Lower lobe of right lung (tissue), 2 donors: ENCODE data around the gene FFAR2. TPM values are rescaled to one million over a fixed set of nuclear protein-coding genes. Genes with fewer than 3 reads are reported as not detected.

Experiments used
- ATAC-seq, 2 donors: fragments of 200-7000 bp; cut with Tn5 transposase; one replicate each; pipeline ENCODE4 v1.9.1; 2020 to 2022; ENCODE audit warnings: mild to moderate bottlenecking in 2 of 2, moderate library complexity in 2 of 2
- DNase-seq: peaks from one replicate; pipeline ENCODE4 v3.0.0-alpha.2; 2020
- H3K27ac ChIP-seq: fragments of 200-600 bp; one replicate; pipeline ENCODE4 v1.8.0; 2022
- H3K27me3 ChIP-seq: fragments of 200-600 bp; one replicate; pipeline ENCODE4 v1.8.0; 2022; ENCODE audit warnings: low read depth
- H3K36me3 ChIP-seq: fragments of 200-600 bp; one replicate; pipeline ENCODE4 v1.8.0; 2022; ENCODE audit warnings: mild to moderate bottlenecking
- H3K4me1 ChIP-seq: fragments of 200-600 bp; one replicate; pipeline ENCODE4 v1.8.0; 2022
- H3K4me3 ChIP-seq: fragments of 200-600 bp; one replicate; pipeline ENCODE4 v1.8.0; 2022; ENCODE audit warnings: mild to moderate bottlenecking
- H3K9me3 ChIP-seq: fragments of 200-600 bp; one replicate; pipeline ENCODE4 v1.8.0; 2022
- CTCF ChIP-seq: fragments of 200-600 bp; IDR thresholded peaks from one replicate; pipeline ENCODE4 v1.8.0; 2022; ENCODE audit warnings: antibody characterized with exemption, mild to moderate bottlenecking
- intact Hi-C: fragments of 100-400 bp; cut with DNase I; formaldehyde crosslinking; loops from one replicate; pipeline ENCODE4 v1.11.0; 2022
- total RNA-seq: library from RNA; stranded (reverse); fragmentation: NEBNext Ultra II Directional; extraction: Animal tissue kit (Norgen Biotek cat#: 25700); gene quantifications from one replicate; pipeline ENCODE4 v1.2.1, GENCODE V29; 2021
- donor health status: DM: no; HTN: yes; CAD: no; lungs with severe emphysema.

The FFAR2 gene
- total RNA-seq, 1 donor from 2014 or later, result 4.7 TPM

GRCh38 chr19:35429698-35430408 is 18.2 kb upstream of the FFAR2 start:
- ATAC-seq (no peak), DNase-seq (no peak)
- TF ChIP-seq CTCF, result no peak
- H3K4me3 ChIP-seq, result no peak overlapping the region
- no peaks in the 10 kb centered on the region for H3K27me3 ChIP-seq
- H3K27ac ChIP-seq, result peak overlapping the region; percentile 3
- intact Hi-C loops, result no loop called here
- peaks cover 32% of the 10 kb centered on the region for H3K4me1 ChIP-seq
- no peaks in the 10 kb centered on the region for H3K36me3 ChIP-seq
- no peaks in the 10 kb centered on the region for H3K9me3 ChIP-seq

- intact Hi-C loops, result no loop called here
- H3K36me3 ChIP-seq, result no peaks in the 10 kb centered on the region
- peaks cover 40% of the 10 kb centered on the region for H3K4me1 ChIP-seq
- H3K4me3 ChIP-seq, result no peak overlapping the region
- no peaks in the 10 kb centered on the region for H3K27me3 ChIP-seq
- DNase-seq, result no peak
- no peaks in the 10 kb centered on the region for H3K9me3 ChIP-seq
- peak; percentile 38 to 48 for ATAC-seq
- TF ChIP-seq CTCF, result no peak
- peak overlapping the region; percentile 3 for H3K27ac ChIP-seq
Measured at GRCh38 chr19:35430409-35431144, 17.5 kb upstream of the FFAR2 start.

GRCh38 chr19:35431145-35431807 is 16.8 kb upstream of the FFAR2 start:
- Histone ChIP-seq H3K9me3 (no peaks in the 10 kb centered on the region), H3K36me3 (no peaks in the 10 kb centered on the region), H3K27ac (peak overlapping the region; percentile 31), H3K4me1 (peaks cover 47% of the 10 kb centered on the region), H3K4me3 (no peak overlapping the region), H3K27me3 (no peaks in the 10 kb centered on the region)
- ATAC-seq, result peak; percentile 18 to 23
- DNase-seq, result no peak
- intact Hi-C loops, result no loop called here
- no peak for TF ChIP-seq CTCF

GRCh38 chr19:35432911-35433310 is 15.1 kb upstream of the FFAR2 start:
- Histone ChIP-seq H3K27ac (no peak overlapping the region), H3K27me3 (no peaks in the 10 kb centered on the region), H3K36me3 (no peaks in the 10 kb centered on the region), H3K4me1 (peaks cover 63% of the 10 kb centered on the region), H3K9me3 (no peaks in the 10 kb centered on the region), H3K4me3 (no peak overlapping the region)
- no peak for ATAC-seq
- no peak for TF ChIP-seq CTCF
- no peak for DNase-seq
- intact Hi-C loops, result no loop called here

- Histone ChIP-seq H3K36me3 (no peaks in the 10 kb centered on the region), H3K9me3 (no peaks in the 10 kb centered on the region), H3K27me3 (no peaks in the 10 kb centered on the region), H3K4me1 (peaks cover 65% of the 10 kb centered on the region), H3K27ac (no peak overlapping the region), H3K4me3 (no peak overlapping the region)
- DNase-seq (no peak), ATAC-seq (no peak)
- intact Hi-C loops, result no loop called here
- TF ChIP-seq CTCF, result no peak
Measured at GRCh38 chr19:35433448-35433847, 14.6 kb upstream of the FFAR2 start.
